HEK293 (cell line): Measurements from ENCODE around the gene GARIN5A.

Source experiments
- CTCF ChIA-PET: fragments of 350-600 bp; formaldehyde crosslinking; extraction: SDS; loops from one replicate; lab custom pipeline; 2021; ENCODE audit warnings: antibody characterized with exemption; lab: Yijun Ruan, JAX
- POLR2A ChIA-PET: fragments of 300-600 bp; formaldehyde crosslinking; extraction: SDS; loops from one replicate; lab custom pipeline; 2020; ENCODE audit warnings: antibody characterized with exemption, inconsistent platforms; lab: Yijun Ruan, JAX
- H3K27ac ChIP-seq: fragments of 200-500 bp; sonication (Bioruptor generic); 2 replicates; pipeline ENCODE4 v1.5.1; 2014; ENCODE audit warnings: low read depth, low read length, control low read depth, inconsistent platforms; ENCODE audit errors: extremely low read depth
- H3K36me3 ChIP-seq, 2 experiments: fragments of 200-500 bp in 1 of 2; sonication (Bioruptor generic) in 1 of 2; 1 replicate in 1 of 2; 2 replicates in 1 of 2; pipeline ENCODE4 v1.5.1; 2014 to 2017; ENCODE audit warnings: inconsistent platforms in 2 of 2, low read length in 2 of 2; ENCODE audit not compliant: control insufficient read depth in 2 of 2, insufficient read depth in 1 of 2
- H3K4me1 ChIP-seq: fragments of 200-500 bp; sonication (Bioruptor generic); 2 replicates; pipeline ENCODE4 v1.5.1; 2014; ENCODE audit warnings: mild to moderate bottlenecking, low read length, inconsistent platforms; ENCODE audit not compliant: control insufficient read depth, insufficient read depth
- H3K4me3 ChIP-seq: 2 replicates; pipeline ENCODE4 v1.5.1; 2011; ENCODE audit warnings: low read depth, mild to moderate bottlenecking, control low read depth, low read length, moderate library complexity
- H3K9me3 ChIP-seq: fragments of 200-500 bp; sonication (Bioruptor generic); 2 replicates; pipeline ENCODE4 v1.5.1; 2014; ENCODE audit warnings: low read depth, low read length, inconsistent platforms; ENCODE audit not compliant: control insufficient read depth, insufficient read depth
- ATF2 ChIP-seq: fragments of 450-650 bp; formaldehyde crosslinking; IDR thresholded peaks from 2 replicates; pipeline ENCODE4 v1.5.1; 2016; ENCODE audit warnings: missing biosample characterization, missing genetic modification characterization, low read depth
- ELK4 ChIP-seq: IDR thresholded peaks from 2 replicates; pipeline ENCODE4 v1.6.1; 2011; ENCODE audit warnings: mild to moderate bottlenecking, low read depth, low read length, borderline replicate concordance
- HIC1 ChIP-seq: fragments of 450-650 bp; formaldehyde crosslinking; IDR thresholded peaks from 2 replicates; pipeline ENCODE4 v1.5.1; 2016; ENCODE audit warnings: missing biosample characterization, missing genetic modification characterization
- KLF10 ChIP-seq: fragments of 450-650 bp; IDR thresholded peaks from 2 replicates; pipeline ENCODE4 v1.5.1; 2018; ENCODE audit warnings: missing biosample characterization, mild to moderate bottlenecking, missing genetic modification characterization
- PRDM1 ChIP-seq: fragments of 450-650 bp; formaldehyde crosslinking; IDR thresholded peaks from 2 replicates; pipeline ENCODE4; 2016; ENCODE audit warnings: missing biosample characterization, missing genetic modification characterization
- PRDM6 ChIP-seq: fragments of 450-650 bp; formaldehyde crosslinking; IDR thresholded peaks from 2 replicates; pipeline ENCODE4 v1.5.1; 2017; ENCODE audit warnings: missing biosample characterization, missing genetic modification characterization
- REPIN1 ChIP-seq: fragments of 450-650 bp; formaldehyde crosslinking; IDR thresholded peaks from 2 replicates; pipeline ENCODE4 v1.5.1; 2017; ENCODE audit warnings: missing biosample characterization, missing genetic modification characterization, low read depth
- TSHZ1 ChIP-seq: fragments of 450-650 bp; formaldehyde crosslinking; IDR thresholded peaks from 2 replicates; pipeline ENCODE4 v1.5.1; 2016; ENCODE audit warnings: missing biosample characterization, missing genetic modification characterization, borderline replicate concordance
- ZNF10 ChIP-seq: fragments of 450-650 bp; formaldehyde crosslinking; IDR thresholded peaks from 2 replicates; pipeline ENCODE4 v1.5.1; 2017; ENCODE audit warnings: missing biosample characterization, missing genetic modification characterization
- ZNF148 ChIP-seq: fragments of 450-650 bp; formaldehyde crosslinking; IDR thresholded peaks from 2 replicates; pipeline ENCODE4 v1.5.0; 2017; ENCODE audit warnings: missing biosample characterization, missing genetic modification characterization, borderline replicate concordance
- ZNF280D ChIP-seq: fragments of 450-650 bp; formaldehyde crosslinking; IDR thresholded peaks from 2 replicates; pipeline ENCODE4 v1.5.1; 2016; ENCODE audit warnings: missing biosample characterization, missing genetic modification characterization
- ZNF366 ChIP-seq: fragments of 450-650 bp; formaldehyde crosslinking; conservative IDR thresholded peaks from 2 replicates; pipeline ENCODE4 v1.5.1; 2016; ENCODE audit warnings: missing biosample characterization, missing genetic modification characterization
- ZNF416 ChIP-seq: fragments of 450-650 bp; formaldehyde crosslinking; IDR thresholded peaks from 2 replicates; pipeline ENCODE4 v1.5.1; 2016; ENCODE audit warnings: missing biosample characterization, missing genetic modification characterization
- ZNF548 ChIP-seq: fragments of 450-650 bp; formaldehyde crosslinking; IDR thresholded peaks from 2 replicates; pipeline ENCODE4 v1.5.1; 2016; ENCODE audit warnings: missing biosample characterization, missing genetic modification characterization
- ZNF776 ChIP-seq: fragments of 450-650 bp; formaldehyde crosslinking; IDR thresholded peaks from 2 replicates; pipeline ENCODE4 v1.5.0; 2017; ENCODE audit warnings: missing biosample characterization, missing genetic modification characterization, borderline replicate concordance
- ZSCAN5A ChIP-seq: fragments of 450-650 bp; formaldehyde crosslinking; IDR thresholded peaks from 2 replicates; pipeline ENCODE4 v1.5.1; 2016; ENCODE audit warnings: missing biosample characterization, missing genetic modification characterization

The GARIN5A gene

GRCh38 chr19:50488389-50489194 is 11.9 kb upstream of the GARIN5A start:
- POLR2A ChIA-PET, result interaction anchor here (0.6 to 1.5 kb wide), 3 partner anchors 14 to 38 kb away, joined by 3 read pairs; partner anchors contain the start of gene JOSD2
- no peak overlapping the region for H3K4me3 ChIP-seq
- no peaks in the 10 kb centered on the region for H3K4me1 ChIP-seq
- CTCF ChIA-PET, result interaction anchor here (0.5 to 1.7 kb wide), 3 partner anchors 10 to 329 kb away, joined by 3 to 6 read pairs (median 5); no protein-coding TSS in a partner anchor
- H3K9me3 ChIP-seq, result no peaks in the 10 kb centered on the region
- H3K36me3 ChIP-seq, result peaks cover 5 to 30% of the 10 kb centered on the region in 2 experiments; a peak in 2 of 3 replicates
- H3K27ac ChIP-seq, result no peak overlapping the region
- TF ChIP-seq PRDM1 (tag by site-specific recombination) (peak; percentile 94), ZNF148 (0 out of 2 replicates have a peak, but pooled peaks have one; percentile 32), HIC1 (tag by site-specific recombination) (no peak), REPIN1 (tag by site-specific recombination) (no peak), ZNF280D (no peak), ATF2 (no peak), ZNF10 (tag by site-specific recombination) (no peak), ZSCAN5A (tag by site-specific recombination) (no peak), ZNF548 (tag by site-specific recombination) (no peak), ZNF776 (tag by site-specific recombination) (no peak), TSHZ1 (tag by site-specific recombination) (no peak), ZNF366 (tag by site-specific recombination) (peak; percentile 74), ELK4 (no peak), PRDM6 (tag by site-specific recombination) (no peak), KLF10 (tag by site-specific recombination) (no peak), ZNF416 (tag by site-specific recombination) (no peak)
